ENCODE data around the gene AHNAK. TPM values are rescaled to one million over a fixed set of nuclear protein-coding genes. Genes with fewer than 3 reads are reported as not detected.

AHNAK gene
- total and polyA plus RNA-seq, 4 donors: 22.6 to 110 (median 38.1) TPM

- 9% methylated on average over 30 of the region's 30 CpGs for WGBS
- H3K27me3 ChIP-seq (ENCODE audit: control insufficient read depth in 4 of 4, insufficient read depth in 4 of 4, low read length in 3 of 4): no peaks in the 10 kb centered on the region
- no peaks in the 10 kb centered on the region for H3K36me3 ChIP-seq (ENCODE audit: control insufficient read depth in 4 of 4, insufficient read depth in 3 of 4, low read depth in 1 of 4, low read length in 3 of 4)
- peaks cover 20 to 86% (median 68%) of the 10 kb centered on the region in 4 donors for H3K4me1 ChIP-seq (ENCODE audit: control insufficient read depth in 4 of 4, insufficient read depth in 4 of 4, low read length in 3 of 4)
- peak; percentile 87 for DNase-seq (ENCODE audit: low spot score)
- peak overlapping the region; percentile 72 to 94 for H3K27ac ChIP-seq (ENCODE audit: low read depth in 1 of 2, low read length in 2 of 2)
- H3K9me3 ChIP-seq (ENCODE audit: control insufficient read depth in 4 of 4, low read length in 3 of 4): no peaks in the 10 kb centered on the region
- H3K4me3 ChIP-seq (ENCODE audit: low read depth in 1 of 3, low read length in 3 of 3): peak overlapping the region in 2 of 3 donors; percentile 34 to 91
- no peak for TF ChIP-seq FOXA2 (IDR thresholded peaks at IDR 0.05)
- no peak for TF ChIP-seq SP1 (IDR thresholded peaks at IDR 0.05)
- TF ChIP-seq RAD21 (IDR thresholded peaks at IDR 0.05): peak; percentile 87 to 92
- no peak for TF ChIP-seq GABPA (IDR thresholded peaks at IDR 0.05 in 1 of 2, conservative IDR thresholded peaks at IDR 0.05 in 1 of 2)
- TF ChIP-seq CTCF (IDR thresholded peaks at IDR 0.05; ENCODE audit: low read depth, low read length, missing input control): peak; percentile 97
- TF ChIP-seq HNF4A (conservative IDR thresholded peaks at IDR 0.05): no peak
- no peak for TF ChIP-seq REST (IDR thresholded peaks at IDR 0.05)
- TF ChIP-seq MAX (IDR thresholded peaks at IDR 0.05): no peak
- no peak for TF ChIP-seq ZBTB33 (IDR thresholded peaks at IDR 0.05)
- TF ChIP-seq NR2F2 (IDR thresholded peaks at IDR 0.05): no peak
- no peak for TF ChIP-seq TAF1 (conservative IDR thresholded peaks at IDR 0.05)
- no peak for TF ChIP-seq YY1 (IDR thresholded peaks at IDR 0.05)
- no peak for TF ChIP-seq FOXA1 (IDR thresholded peaks at IDR 0.05)
- TF ChIP-seq HNF4G (IDR thresholded peaks at IDR 0.05): no peak
- peak overlapping the region in 1 of 2 donors; percentile 12 for H3K9ac ChIP-seq (ENCODE audit: low read depth in 1 of 2, low read length in 2 of 2)
These were observed 3.6 kb downstream of the AHNAK start for GRCh38 chr11:62542750-62543567.
